ENCODE results near the gene GNAS. TPM values are rescaled to one million over a fixed set of nuclear protein-coding genes. Genes with fewer than 3 reads are reported as not detected.

The GNAS gene
- polyA plus RNA-seq, 1 donor (not counting 4 experiments of a cell fraction or from before 2014, with no cell fraction given): 560 TPM

GRCh38 chr20:58880994-58881752 is 28.7 kb downstream of the GNAS start:
- Histone ChIP-seq H3K4me2 (ENCODE audit: control insufficient read depth, extremely low read depth, insufficient read depth, low read depth, low read length) (no peak overlapping the region), H3K4me1 (ENCODE audit: control insufficient read depth, extremely low read depth, insufficient read depth, low read length) (no peaks in the 10 kb centered on the region), H3K9ac (ENCODE audit: control insufficient read depth, extremely low read depth, insufficient read depth, low read length) (no peak overlapping the region), H3K27me3 (ENCODE audit: control insufficient read depth, extremely low read depth, insufficient read depth, low read length) (peaks cover 10% of the 10 kb centered on the region), H3K79me2 (ENCODE audit: control insufficient read depth, insufficient read depth, low read length) (no peaks in the 10 kb centered on the region), H2AFZ (ENCODE audit: control insufficient read depth, low read length) (no peak overlapping the region), H3K9me3 (ENCODE audit: control insufficient read depth, low read depth, low read length) (no peaks in the 10 kb centered on the region), H3K9me1 (ENCODE audit: control insufficient read depth, extremely low read depth, insufficient read depth, low read length) (no peaks in the 10 kb centered on the region), H3K4me3 (ENCODE audit: control insufficient read depth in 2 of 3, extremely low read depth in 1 of 3, insufficient read depth in 2 of 3, low read depth in 1 of 3, low read length in 3 of 3) (no peak overlapping the region), H4K20me1 (ENCODE audit: control insufficient read depth, extremely low read depth, insufficient read depth, low read length) (no peaks in the 10 kb centered on the region), H3K36me3 (ENCODE audit: control insufficient read depth in 2 of 2, extremely low read depth in 1 of 2, insufficient read depth in 2 of 2, low read length in 2 of 2) (no peaks in the 10 kb centered on the region), H3K27ac (ENCODE audit: control insufficient read depth, insufficient read depth, low read length) (no peak overlapping the region)
- FAIRE-seq (no peak), DNase-seq (ENCODE audit: low read depth, low spot score) (no peak)
- TF ChIP-seq CTCF (optimal IDR thresholded peaks at IDR 0.05 in 1 of 3, IDR thresholded peaks at IDR 0.05 in 1 of 3, conservative IDR thresholded peaks at IDR 0.05 in 1 of 3; ENCODE audit: extremely low read depth in 1 of 3, insufficient read depth in 2 of 3, low read length in 3 of 3) (peak in 2 of 3 experiments; percentile 10 to 25), EZH2 (IDR thresholded peaks at IDR 0.05; ENCODE audit: low read length) (no peak)
- dilution Hi-C loops (cut with MboI; ENCODE audit: extremely low pct_ligation_motif_present, low sequenced_read_pairs): no loop called here

GRCh38 chr20:58882704-58883089 is 30.2 kb downstream of the GNAS start:
- no peak for TF ChIP-seq CTCF (optimal IDR thresholded peaks at IDR 0.05 in 1 of 3, IDR thresholded peaks at IDR 0.05 in 1 of 3, conservative IDR thresholded peaks at IDR 0.05 in 1 of 3; ENCODE audit: extremely low read depth in 1 of 3, insufficient read depth in 2 of 3, low read length in 3 of 3)
- Histone ChIP-seq H3K9me3 (ENCODE audit: control insufficient read depth, low read depth, low read length) (no peaks in the 10 kb centered on the region), H3K27ac (ENCODE audit: control insufficient read depth, insufficient read depth, low read length) (no peak overlapping the region), H3K9me1 (ENCODE audit: control insufficient read depth, extremely low read depth, insufficient read depth, low read length) (no peaks in the 10 kb centered on the region), H3K4me2 (ENCODE audit: control insufficient read depth, extremely low read depth, insufficient read depth, low read depth, low read length) (no peak overlapping the region), H3K79me2 (ENCODE audit: control insufficient read depth, insufficient read depth, low read length) (no peaks in the 10 kb centered on the region), H3K27me3 (ENCODE audit: control insufficient read depth, extremely low read depth, insufficient read depth, low read length) (peaks cover 10% of the 10 kb centered on the region), H3K9ac (ENCODE audit: control insufficient read depth, extremely low read depth, insufficient read depth, low read length) (no peak overlapping the region), H4K20me1 (ENCODE audit: control insufficient read depth, extremely low read depth, insufficient read depth, low read length) (no peaks in the 10 kb centered on the region), H3K4me3 (ENCODE audit: control insufficient read depth in 2 of 3, extremely low read depth in 1 of 3, insufficient read depth in 2 of 3, low read depth in 1 of 3, low read length in 3 of 3) (no peak overlapping the region), H3K36me3 (ENCODE audit: control insufficient read depth in 2 of 2, extremely low read depth in 1 of 2, insufficient read depth in 2 of 2, low read length in 2 of 2) (no peaks in the 10 kb centered on the region), H2AFZ (ENCODE audit: control insufficient read depth, low read length) (no peak overlapping the region), H3K4me1 (ENCODE audit: control insufficient read depth, extremely low read depth, insufficient read depth, low read length) (peaks cover 5% of the 10 kb centered on the region)
- DNase-seq (ENCODE audit: low read depth, low spot score) (no peak), FAIRE-seq (no peak)
- dilution Hi-C loops (cut with MboI; ENCODE audit: extremely low pct_ligation_motif_present, low sequenced_read_pairs): no loop called here

All from keratinocyte (primary cell).